ENCODE results near the gene FGFR3. TPM values are rescaled to one million over a fixed set of nuclear protein-coding genes. Genes with fewer than 3 reads are reported as not detected.

The FGFR3 gene
- total and polyA plus RNA-seq, 9 of the 15 experiments (the other 6 are each of a cell fraction or from before 2014, with no cell fraction given), result 1.2 to 60.4 (median 12.7) TPM

GRCh38 chr4:1815997-1816860 is 23.1 kb downstream of the FGFR3 start:
- no peak overlapping the region for H2AFZ ChIP-seq (ENCODE audit: low read depth, low read length)

More at GRCh38 chr4:1815997-1816860, 23.1 kb downstream of the FGFR3 start:
- Histone ChIP-seq H3K27ac (ENCODE audit: extremely low read depth, low read depth, low read length) (no peak overlapping the region), H3K9me1 (ENCODE audit: control insufficient read depth, insufficient read depth, low read length) (no peaks in the 10 kb centered on the region), H3K4me2 (ENCODE audit: insufficient read depth, low read length) (no peak overlapping the region), H3K27me3 (ENCODE audit: control insufficient read depth in 2 of 2, insufficient read depth in 2 of 2, low read length in 2 of 2) (no peaks in the 10 kb centered on the region), H3K36me3 (ENCODE audit: control insufficient read depth, insufficient read depth, low read length) (peaks cover 87% of the 10 kb centered on the region; the same call in 2 of the 3 replicates), H3K4me3 (no peak overlapping the region), H3K9me3 (replicated peaks; ENCODE audit: control insufficient read depth, insufficient read depth, low read depth, low read length) (no peaks in the 10 kb centered on the region), H3K79me2 (ENCODE audit: control insufficient read depth, insufficient read depth, low read length) (no peaks in the 10 kb centered on the region), H4K20me1 (replicated peaks; ENCODE audit: control insufficient read depth, insufficient read depth, low read length) (no peaks in the 10 kb centered on the region; the same call in 1 of the 2 replicates), H3K9ac (ENCODE audit: insufficient read depth in 1 of 2, low read depth in 2 of 2, low read length in 2 of 2) (no peak overlapping the region), H3K4me1 (replicated peaks in 1 of 2; ENCODE audit: control insufficient read depth in 2 of 2, insufficient read depth in 2 of 2, low read length in 2 of 2) (peaks cover 0 to 8% of the 10 kb centered on the region in 2 experiments; a peak in 1 of 5 replicates)
- TF ChIP-seq CBFB (CRISPR knock-in tag; IDR thresholded peaks at IDR 0.05) (no peak), HBP1 (CRISPR knock-in tag; IDR thresholded peaks at IDR 0.05) (no peak), LEF1 (IDR thresholded peaks at IDR 0.05) (no peak), ASH1L (IDR thresholded peaks at IDR 0.05; ENCODE audit: borderline replicate concordance, low read depth, partially characterized antibody) (no peak), HNRNPUL1 (IDR thresholded peaks at IDR 0.05; ENCODE audit: low read length) (no peak), GATAD2B (IDR thresholded peaks at IDR 0.05; ENCODE audit: borderline replicate concordance) (no peak), KLF16 (IDR thresholded peaks at IDR 0.05) (no peak), RHOXF2B (CRISPR knock-in tag; conservative IDR thresholded peaks at IDR 0.05) (no peak), KDM1A (IDR thresholded peaks at IDR 0.05) (no peak), NR2F6 (CRISPR knock-in tag; IDR thresholded peaks at IDR 0.05) (no peak), ZNF232 (CRISPR knock-in tag; IDR thresholded peaks at IDR 0.05) (no peak)
- TF ChIP-seq, protein P1, sequence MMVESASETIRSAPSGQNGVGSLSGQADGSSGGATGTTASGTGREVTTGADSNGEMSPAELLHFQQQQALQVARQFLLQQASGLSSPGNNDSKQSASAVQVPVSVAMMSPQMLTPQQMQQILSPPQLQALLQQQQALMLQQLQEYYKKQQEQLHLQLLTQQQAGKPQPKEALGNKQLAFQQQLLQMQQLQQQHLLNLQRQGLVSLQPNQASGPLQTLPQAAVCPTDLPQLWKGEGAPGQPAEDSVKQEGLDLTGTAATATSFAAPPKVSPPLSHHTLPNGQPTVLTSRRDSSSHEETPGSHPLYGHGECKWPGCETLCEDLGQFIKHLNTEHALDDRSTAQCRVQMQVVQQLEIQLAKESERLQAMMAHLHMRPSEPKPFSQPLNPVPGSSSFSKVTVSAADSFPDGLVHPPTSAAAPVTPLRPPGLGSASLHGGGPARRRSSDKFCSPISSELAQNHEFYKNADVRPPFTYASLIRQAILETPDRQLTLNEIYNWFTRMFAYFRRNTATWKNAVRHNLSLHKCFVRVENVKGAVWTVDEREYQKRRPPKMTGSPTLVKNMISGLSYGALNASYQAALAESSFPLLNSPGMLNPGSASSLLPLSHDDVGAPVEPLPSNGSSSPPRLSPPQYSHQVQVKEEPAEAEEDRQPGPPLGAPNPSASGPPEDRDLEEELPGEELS (CRISPR knock-in tag; IDR thresholded peaks at IDR 0.05; ENCODE audit: borderline replicate concordance), result no peak
- intact Hi-C loops (cut with micrococcal nuclease) (no loop called here), in situ Hi-C loops (cut with MboI) (loop anchor here (5.0 kb wide), 1 partner anchor 86 kb away; no protein-coding TSS in a partner anchor)
- DNase-seq (ENCODE audit: extremely low read depth in 1 of 4, low spot score in 3 of 4), result no peak
- ATAC-seq, result no peak
- BruUV-seq (replicated peaks), result no TSS peak
- FAIRE-seq, result no peak
- CTCF ChIA-PET (ENCODE audit: low intra/inter-chr PET ratio), result no interaction called here
- WGBS (ENCODE audit: insufficient coverage, low coverage, missing lambda C conversion rate), result 95% methylated on average over 20 of the region's 25 CpGs
- POLR2A ChIA-PET, result interaction anchor here (0.9 to 1.7 kb wide), 3 partner anchors 42 to 95 kb away, joined by 3 to 7 read pairs (median 3); partner anchors contain the start of genes TACC3 and TMEM129
